Measurements from ENCODE around the gene DCST1. TPM values are rescaled to one million over a fixed set of nuclear protein-coding genes. Genes with fewer than 3 reads are reported as not detected.
A peak's percentile ranks its signal among the peaks of the same experiment; 100 is the strongest.

DCST1 gene
- total RNA-seq, 1 experiment from 2014 or later, result 0.15 TPM

- no peak for TF ChIP-seq ERG (CRISPR knock-in tag; IDR thresholded peaks at IDR 0.05)
- TF ChIP-seq ZNF317 (CRISPR knock-in tag; IDR thresholded peaks at IDR 0.05; ENCODE audit: borderline replicate concordance, low read depth), result no peak
- no peak for TF ChIP-seq AFF4 (CRISPR knock-in tag; IDR thresholded peaks at IDR 0.05; ENCODE audit: borderline replicate concordance)
- TF ChIP-seq PREB (CRISPR knock-in tag; IDR thresholded peaks at IDR 0.05; ENCODE audit: borderline replicate concordance), result 0 out of 2 replicates have a peak, but pooled peaks have one; percentile 56
- TF ChIP-seq ZNF532 (CRISPR knock-in tag; IDR thresholded peaks at IDR 0.05; ENCODE audit: borderline replicate concordance), result no peak
- TF ChIP-seq PRRX2 (CRISPR knock-in tag; IDR thresholded peaks at IDR 0.05), result no peak
- no peak for TF ChIP-seq NR2C2 (CRISPR knock-in tag; IDR thresholded peaks at IDR 0.05)
- no peak; the same call in 1 of the 2 replicates for TF ChIP-seq FOXP1 (CRISPR knock-in tag; IDR thresholded peaks at IDR 0.05; ENCODE audit: borderline replicate concordance)
- no peak for TF ChIP-seq ZNF121 (CRISPR knock-in tag; IDR thresholded peaks at IDR 0.05)
- TF ChIP-seq JAZF1 (CRISPR knock-in tag; IDR thresholded peaks at IDR 0.05), result no peak
- no peak for TF ChIP-seq E2F1 (CRISPR knock-in tag; IDR thresholded peaks at IDR 0.05)
- no peak for TF ChIP-seq ZNF671 (CRISPR knock-in tag; IDR thresholded peaks at IDR 0.05)
- no peak for TF ChIP-seq MYBL2 (CRISPR knock-in tag; IDR thresholded peaks at IDR 0.05)
- TF ChIP-seq FOXK1 (CRISPR knock-in tag; IDR thresholded peaks at IDR 0.05), result peak; percentile 43; the same call in 1 of the 2 replicates
- TF ChIP-seq GRHL2 (CRISPR knock-in tag; IDR thresholded peaks at IDR 0.05; ENCODE audit: insufficient replicate concordance, severe bottlenecking), result no peak
- TF ChIP-seq PRDM15 (CRISPR knock-in tag; IDR thresholded peaks at IDR 0.05), result peak; percentile 92
- peak; percentile 36; the same call in 1 of the 2 replicates for TF ChIP-seq E2F5 (CRISPR knock-in tag; IDR thresholded peaks at IDR 0.05)
- no peak for TF ChIP-seq ZSCAN18 (CRISPR knock-in tag; IDR thresholded peaks at IDR 0.05)
Measured at GRCh38 chr1:154999571-155000410, 33.8 kb upstream of the DCST1 start (continued).
